HCT116 (cell line): ENCODE results near the gene USP3.

Experiments used
- CTCF ChIP-seq, 3 experiments: fragments of 200-600 bp in 1 of 3; sonication (generic) in 1 of 3; IDR thresholded peaks in 2 of 3; conservative IDR thresholded peaks in 1 of 3; 2 replicates each; pipeline ENCODE4 v1.5.1; 2012 to 2017; ENCODE audit warnings: low read depth in 2 of 3, low read length in 2 of 3, antibody characterized with exemption in 1 of 3, borderline replicate concordance in 1 of 3, control low read depth in 1 of 3, mild to moderate bottlenecking in 1 of 3, mixed read lengths in 1 of 3, mixed run types in 1 of 3, moderate library complexity in 1 of 3; ENCODE audit not compliant: insufficient read depth in 1 of 3
- EZH2 ChIP-seq: fragments of 200-600 bp; sonication (generic); IDR thresholded peaks from 2 replicates; pipeline ENCODE4 v1.6.1; 2017; ENCODE audit warnings: antibody characterized with exemption, mixed run types
- JUND ChIP-seq: IDR thresholded peaks from 2 replicates; pipeline ENCODE4 v1.6.1; 2012
- POLR2A ChIP-seq: IDR thresholded peaks from 2 replicates; pipeline ENCODE4 v1.7.0; 2011; ENCODE audit warnings: borderline replicate concordance; ENCODE audit not compliant: insufficient read depth, insufficient read length; ENCODE audit errors: extremely low read depth
- SRF ChIP-seq: IDR thresholded peaks from 2 replicates; pipeline ENCODE4 v1.6.1; 2012; ENCODE audit warnings: low read depth

GRCh38 chr15:63513728-63514127, 9.3 kb downstream of the USP3 start:
- TF ChIP-seq SRF (no peak), CTCF (IDR thresholded peaks at IDR 0.05 in 2 of 3, conservative IDR thresholded peaks at IDR 0.05 in 1 of 3; ENCODE audit: borderline replicate concordance in 1 of 3, insufficient read depth in 1 of 3, low read depth in 2 of 3, low read length in 2 of 3) (no peak), POLR2A (no peak), JUND (no peak), EZH2 (no peak)
